Nephron (organoid): ENCODE results near the gene ATP5PD.
A peak's percentile ranks its signal among the peaks of the same experiment; 100 is the strongest.

Source experiments
- H3K27ac Mint-ChIP-seq, 3 experiments: 2 replicates each; pipeline ENCODE4 v1.8.0; 2020; ENCODE audit warnings: mixed read lengths in 3 of 3, mild to moderate bottlenecking in 2 of 3, moderate library complexity in 1 of 3
- H3K27me3 Mint-ChIP-seq: 2 replicates; pipeline ENCODE4 v1.8.0; 2021; ENCODE audit warnings: low read depth, mild to moderate bottlenecking, moderate library complexity, mixed read lengths
- H3K36me3 Mint-ChIP-seq: 2 replicates; pipeline ENCODE4 v1.8.0; 2020; ENCODE audit warnings: low read depth, mixed read lengths
- H3K4me1 Mint-ChIP-seq: 2 replicates; pipeline ENCODE4 v1.8.0; 2020; ENCODE audit warnings: mixed read lengths
- H3K4me3 Mint-ChIP-seq, 3 experiments: 2 replicates each; pipeline ENCODE4 v1.8.0; 2020; ENCODE audit warnings: mild to moderate bottlenecking in 3 of 3, mixed read lengths in 3 of 3, moderate library complexity in 2 of 3
- H3K9me3 Mint-ChIP-seq: 2 replicates; pipeline ENCODE4 v1.8.0; 2020; ENCODE audit warnings: mixed read lengths
- CTCF ChIP-seq, 3 experiments: fragments of 200-600 bp; sonication (generic); IDR thresholded peaks; one replicate each; pipeline ENCODE4 v1.5.0; 2021; ENCODE audit warnings: antibody characterized with exemption in 3 of 3; ENCODE audit not compliant: unreplicated experiment in 3 of 3

ATP5PD gene

GRCh38 chr17:75086496-75087181 is 39.9 kb upstream of the ATP5PD start:
- Mint-ChIP-seq H3K27me3 (no peaks in the 10 kb centered on the region), H3K4me1 (peaks cover 57% of the 10 kb centered on the region), H3K9me3 (no peaks in the 10 kb centered on the region), H3K36me3 (no peaks in the 10 kb centered on the region), H3K4me3 (peak overlapping the region; percentile 73 to 84 (median 78)), H3K27ac (peak overlapping the region; percentile 67 to 86 (median 86))
- no peak for TF ChIP-seq CTCF (IDR thresholded peaks at IDR 0.05; ENCODE audit: unreplicated experiment in 3 of 3)

- Mint-ChIP-seq H3K27ac (peak overlapping the region; percentile 50 to 79 (median 77)), H3K4me3 (peak overlapping the region in 2 of 3 experiments; percentile 16 to 37), H3K4me1 (peaks cover 46% of the 10 kb centered on the region), H3K27me3 (peaks cover 1% of the 10 kb centered on the region), H3K36me3 (no peaks in the 10 kb centered on the region), H3K9me3 (no peaks in the 10 kb centered on the region)
- no peak for TF ChIP-seq CTCF (IDR thresholded peaks at IDR 0.05; ENCODE audit: unreplicated experiment in 3 of 3)
Measured at GRCh38 chr17:75084039-75084660, 37.4 kb upstream of the ATP5PD start.

GRCh38 chr17:75082683-75083082 is 35.9 kb upstream of the ATP5PD start:
- Mint-ChIP-seq H3K9me3 (no peaks in the 10 kb centered on the region), H3K4me3 (peak overlapping the region in 1 of 3 experiments; percentile 23), H3K36me3 (no peaks in the 10 kb centered on the region), H3K27me3 (peaks cover 4% of the 10 kb centered on the region), H3K4me1 (peaks cover 49% of the 10 kb centered on the region), H3K27ac (peak overlapping the region in 2 of 3 experiments; percentile 4 to 26)
- no peak for TF ChIP-seq CTCF (IDR thresholded peaks at IDR 0.05; ENCODE audit: unreplicated experiment in 3 of 3)

GRCh38 chr17:75081611-75082540 is 35.1 kb upstream of the ATP5PD start:
- no peak for TF ChIP-seq CTCF (IDR thresholded peaks at IDR 0.05; ENCODE audit: unreplicated experiment in 3 of 3)
- Mint-ChIP-seq H3K4me1 (peaks cover 49% of the 10 kb centered on the region), H3K36me3 (no peaks in the 10 kb centered on the region), H3K27me3 (peaks cover 4% of the 10 kb centered on the region), H3K27ac (peak overlapping the region in 2 of 3 experiments; percentile 23 to 55), H3K9me3 (no peaks in the 10 kb centered on the region), H3K4me3 (no peak overlapping the region)

GRCh38 chr17:75079023-75079373 is 32.2 kb upstream of the ATP5PD start:
- Mint-ChIP-seq H3K9me3 (no peaks in the 10 kb centered on the region), H3K27ac (peak overlapping the region; percentile 82 to 92 (median 84)), H3K4me3 (no peak overlapping the region), H3K36me3 (no peaks in the 10 kb centered on the region), H3K27me3 (peaks cover 4% of the 10 kb centered on the region), H3K4me1 (peaks cover 39% of the 10 kb centered on the region)
- no peak for TF ChIP-seq CTCF (IDR thresholded peaks at IDR 0.05; ENCODE audit: unreplicated experiment in 3 of 3)
